Right ventricle myocardium superior (tissue), 1 donor: Measurements from ENCODE around the gene CRADD. TPM values are rescaled to one million over a fixed set of nuclear protein-coding genes. Genes with fewer than 3 reads are reported as not detected.

Source experiments
- ATAC-seq: fragments of 200-7000 bp; cut with Tn5 transposase; one replicate; pipeline ENCODE4 v1.9.1; 2020; ENCODE audit warnings: mild to moderate bottlenecking; ENCODE audit not compliant: poor library complexity
- DNase-seq: peaks from one replicate; pipeline ENCODE4 v3.0.0-alpha.2; 2020
- intact Hi-C: fragments of 100-400 bp; cut with DNase I; formaldehyde crosslinking; loops from one replicate; pipeline ENCODE4 v1.11.2; 2022
- total RNA-seq: library from RNA; stranded (reverse); fragmentation: NEBNext Ultra II Directional; extraction: Animal tissue kit (Norgen Biotek cat#: 25700); gene quantifications from one replicate; pipeline ENCODE4 v1.2.1, GENCODE V29; 2021
- donor health status: DM: no; HTN: yes; CAD: no; lungs with severe emphysema.

The CRADD gene
- total RNA-seq, 1 donor from 2014 or later = 35.8 TPM

GRCh38 chr12:93723568-93723930 is 46.4 kb downstream of the CRADD start:
- intact Hi-C loops = no loop called here
- DNase-seq = no peak
- ATAC-seq = no peak

- ATAC-seq = no peak
- intact Hi-C loops = no loop called here
- no peak for DNase-seq
Measured at GRCh38 chr12:93725531-93725930, 48.4 kb downstream of the CRADD start.

DNA sequence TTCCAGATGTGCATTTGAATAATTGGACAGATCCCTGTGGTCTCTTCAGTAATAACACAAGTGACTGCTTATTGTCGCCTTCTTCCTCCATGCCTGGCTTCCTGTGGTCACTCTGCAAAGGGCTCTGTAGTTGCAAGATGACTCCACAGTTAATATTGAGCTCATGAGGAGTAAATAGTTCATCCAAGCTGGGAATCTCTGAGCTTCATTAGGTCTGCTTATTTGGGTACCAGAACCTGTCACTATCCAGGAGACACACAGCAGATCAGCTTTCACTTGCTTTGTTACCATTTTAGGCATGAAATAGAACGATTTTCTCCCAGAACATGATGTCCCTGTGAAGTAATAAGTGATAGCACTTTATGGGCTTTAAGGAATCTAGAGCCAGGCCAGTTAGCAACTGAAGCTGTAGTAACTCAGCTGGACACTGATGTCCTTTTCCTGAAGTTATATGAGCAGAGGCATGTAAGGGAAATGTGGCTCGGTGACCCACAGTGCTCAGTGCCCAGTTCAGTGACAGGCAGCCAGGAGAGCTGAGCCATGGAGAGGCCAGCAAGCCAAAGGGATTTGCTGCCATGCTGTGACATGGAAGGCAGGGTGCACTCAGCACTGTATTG is 50.1 kb downstream of the CRADD start:
- intact Hi-C loops = no loop called here
- no peak for DNase-seq
- ATAC-seq = peak; percentile 78

- ATAC-seq = peak; percentile 19
- no peak for DNase-seq
- intact Hi-C loops = no loop called here
Measured at GRCh38 chr12:93727911-93728310, 50.7 kb downstream of the CRADD start.

DNA sequence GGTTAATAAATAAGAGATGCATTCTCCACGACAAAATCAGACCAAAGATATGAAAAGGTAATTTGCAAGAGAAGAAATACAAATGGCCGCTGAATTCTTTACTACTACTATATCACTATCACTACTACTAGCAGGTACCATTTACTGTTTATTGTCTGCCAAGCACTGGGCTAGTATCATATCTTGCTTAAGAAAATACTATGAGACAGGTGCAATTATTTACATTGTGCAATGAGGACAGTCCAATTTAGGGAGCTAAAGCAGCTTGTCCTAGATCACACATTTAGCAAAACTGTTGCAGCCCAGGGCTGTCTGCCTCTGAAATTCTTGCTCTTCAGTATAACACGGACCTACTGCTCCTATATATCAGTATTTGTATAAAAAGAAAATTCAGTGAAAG is 52.8 kb downstream of the CRADD start:
- DNase-seq (no peak), ATAC-seq (no peak)
- intact Hi-C loops = no loop called here

- intact Hi-C loops = no loop called here
- DNase-seq = peak; percentile 47
- peak; percentile 54 for ATAC-seq
Measured at GRCh38 chr12:93733358-93733757, 56.2 kb downstream of the CRADD start.

DNA sequence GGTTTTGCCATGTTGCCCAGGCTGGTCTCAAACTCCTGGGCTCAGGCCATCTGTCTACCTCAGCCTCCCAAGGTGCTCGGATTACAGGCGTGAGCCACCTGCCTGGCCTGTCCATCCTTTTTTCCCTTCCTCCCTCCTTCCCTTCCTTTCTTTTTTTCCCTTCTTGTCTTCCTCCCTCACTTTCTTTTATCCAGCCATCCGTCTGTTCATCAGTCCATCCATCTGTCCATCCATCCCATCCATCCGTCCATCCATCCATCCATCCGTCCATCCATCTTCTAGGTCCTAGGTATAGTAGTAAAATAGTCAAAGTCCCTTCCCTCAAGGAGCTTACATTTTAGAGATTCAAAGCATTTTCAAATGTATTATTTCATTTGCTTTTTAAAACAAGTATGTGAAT is 56.8 kb downstream of the CRADD start:
- ATAC-seq (no peak), DNase-seq (no peak)
- intact Hi-C loops = no loop called here

- DNase-seq = no peak
- intact Hi-C loops = no loop called here
- ATAC-seq = no peak
Measured at GRCh38 chr12:93734784-93735183, 57.6 kb downstream of the CRADD start.

- intact Hi-C loops = no loop called here
- ATAC-seq (no peak), DNase-seq (no peak)
Measured at GRCh38 chr12:93736640-93737178, 59.5 kb downstream of the CRADD start.

DNA sequence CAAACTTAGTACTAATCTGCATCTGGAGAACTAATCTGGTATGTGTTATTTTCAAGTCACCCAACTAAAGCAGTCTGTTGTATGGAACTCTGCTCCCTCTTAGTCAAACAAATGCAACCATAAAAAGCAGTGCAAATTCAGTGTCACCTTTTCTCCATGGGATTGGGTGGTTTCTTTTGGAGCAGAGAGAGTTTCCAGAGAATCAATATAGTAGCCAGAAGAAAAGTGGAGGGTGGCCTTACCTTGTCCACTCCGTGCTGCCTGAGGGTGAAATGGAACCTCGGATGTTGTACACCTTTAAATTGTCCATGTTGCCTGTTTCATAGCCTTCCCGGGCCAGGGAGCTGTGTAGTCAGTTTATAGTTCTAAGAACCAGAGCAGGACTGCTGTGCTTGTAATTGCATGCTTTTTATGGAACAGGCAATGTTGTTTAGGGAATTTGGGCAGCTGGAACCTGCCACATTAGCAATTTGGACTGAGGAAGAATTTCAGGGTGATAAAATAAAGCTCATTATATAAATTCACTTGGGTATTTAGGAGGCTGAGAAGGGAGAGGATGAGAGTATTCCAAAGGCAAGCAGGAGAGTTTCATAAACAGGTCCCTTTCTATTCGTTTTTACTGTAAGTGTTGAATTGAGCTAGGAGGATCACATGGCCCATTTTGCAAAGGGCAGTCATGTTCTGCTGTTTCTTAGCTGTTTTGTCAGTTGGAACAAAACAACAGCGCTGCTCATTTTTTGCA is 60.5 kb downstream of the CRADD start:
- intact Hi-C loops = no loop called here
- DNase-seq (no peak), ATAC-seq (peak; percentile 19)

DNA sequence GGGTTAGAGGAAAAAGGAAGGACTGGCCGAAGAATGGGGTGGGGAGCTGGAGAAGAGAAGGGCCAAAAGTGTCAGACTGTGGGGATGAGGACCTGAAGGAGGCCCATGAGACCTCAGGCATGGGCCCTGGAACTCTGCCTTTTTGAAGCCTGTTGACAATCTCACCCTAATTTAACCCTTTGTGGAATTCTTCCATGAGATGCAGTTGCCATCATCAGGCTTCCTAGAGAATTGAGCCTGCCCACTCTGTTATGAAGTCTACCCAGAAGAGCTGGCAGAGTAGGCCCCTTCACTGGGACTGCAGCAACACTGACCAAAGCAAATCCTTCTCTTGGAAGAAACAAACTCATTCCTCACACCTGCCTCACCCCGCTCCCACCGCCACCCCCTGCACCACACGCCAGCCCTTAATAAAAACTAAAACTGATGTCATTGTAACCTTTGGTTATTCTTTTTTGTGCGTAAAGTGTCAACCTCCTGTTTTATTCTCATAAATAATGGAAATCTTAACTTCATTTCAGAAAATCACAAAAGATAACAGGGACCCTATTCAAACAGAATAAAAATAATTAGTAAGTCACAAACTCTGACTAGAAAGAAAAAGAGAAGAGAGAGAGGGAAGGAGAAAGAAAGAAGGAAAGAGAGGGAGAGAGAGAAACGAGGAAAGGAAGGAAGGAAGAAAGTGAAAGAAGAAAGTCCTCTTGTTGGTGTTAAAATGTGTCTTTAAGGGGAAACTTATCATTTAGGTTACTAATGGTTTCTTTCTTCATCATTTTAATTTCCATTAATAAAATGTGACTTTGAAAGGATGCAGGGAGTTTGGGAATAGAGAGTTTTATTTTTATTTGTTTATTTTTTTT is 61.3 kb downstream of the CRADD start:
- ATAC-seq (peak; percentile 12), DNase-seq (no peak)
- intact Hi-C loops = no loop called here

GRCh38 chr12:93740751-93741150 is 63.6 kb downstream of the CRADD start:
- intact Hi-C loops = loop anchor here (5.0 to 10.0 kb wide), 2 partner anchors 63 to 74 kb away; partner anchors contain the start of gene CRADD
- ATAC-seq (no peak), DNase-seq (no peak)

DNA sequence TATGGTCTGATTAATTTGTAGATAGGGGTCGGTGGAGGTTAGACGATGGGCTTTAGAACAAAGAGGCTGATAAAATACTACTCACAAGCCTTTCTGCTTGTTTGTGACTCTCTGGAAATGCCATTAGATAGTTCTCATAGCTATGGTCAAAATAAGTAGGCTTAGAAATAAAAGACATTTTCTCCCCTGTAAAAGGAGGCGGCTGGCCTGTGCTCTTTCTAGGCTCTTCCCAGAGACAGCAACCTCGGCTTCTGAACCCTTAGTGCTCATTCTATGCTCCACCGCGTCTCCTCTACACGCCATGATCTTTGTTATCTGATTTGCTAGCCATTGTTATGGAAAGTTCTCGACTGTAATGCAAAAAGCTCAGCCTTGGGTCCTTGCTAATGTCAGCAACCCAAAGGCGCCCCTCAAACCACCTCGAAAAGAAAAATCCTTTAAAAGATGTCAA is 64.5 kb downstream of the CRADD start:
- intact Hi-C loops = loop anchor here (2.0 to 10.0 kb wide), 3 partner anchors 64 to 171 kb away; partner anchors contain the start of gene CRADD
- ATAC-seq (peak; percentile 28), DNase-seq (no peak)

DNA sequence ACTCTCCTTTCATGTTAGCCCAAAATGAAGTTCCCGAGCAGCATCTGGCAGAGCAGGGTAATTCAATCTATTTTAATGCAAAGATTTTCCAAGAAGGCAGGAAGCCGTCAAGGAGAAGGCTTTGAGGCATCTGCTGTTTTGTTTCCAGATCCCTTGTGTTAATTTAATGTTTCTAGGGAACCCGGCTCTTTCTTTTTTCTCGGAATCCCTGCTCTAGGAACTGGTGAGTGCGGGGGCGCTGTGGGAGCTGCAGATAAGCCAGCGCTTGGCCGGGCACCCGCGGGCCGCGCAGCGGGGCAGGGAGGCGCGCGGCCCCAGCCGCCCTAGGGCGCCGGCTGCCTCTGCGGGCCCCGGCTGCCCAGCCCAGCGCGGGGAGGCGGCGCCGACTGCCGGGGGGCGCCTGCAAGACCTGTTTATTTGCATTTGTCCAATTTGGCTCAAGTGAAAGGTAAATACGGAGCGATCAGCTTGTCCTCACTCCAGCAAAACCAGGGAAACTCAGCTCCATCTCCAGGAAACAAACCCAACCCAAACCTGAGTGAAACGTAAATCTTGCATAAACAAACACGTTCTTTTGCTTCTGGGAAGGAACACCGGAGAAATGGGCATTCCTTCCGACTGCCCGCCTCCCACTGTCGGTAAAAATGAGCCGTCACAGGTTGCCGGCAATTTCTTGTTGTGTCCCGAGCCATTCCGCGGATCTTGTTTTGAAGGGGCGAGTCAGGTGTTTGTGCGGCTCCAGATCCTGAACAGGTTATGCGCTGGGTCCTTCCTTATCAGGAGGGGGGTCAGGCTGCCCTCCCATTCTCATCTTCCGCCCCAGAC is 65.1 kb downstream of the CRADD start:
- DNase-seq = peak; percentile 87
- intact Hi-C loops = loop anchor here (2.0 to 10.0 kb wide), 3 partner anchors 65 to 172 kb away; partner anchors contain the start of gene CRADD
- ATAC-seq = peak; percentile 94

DNA sequence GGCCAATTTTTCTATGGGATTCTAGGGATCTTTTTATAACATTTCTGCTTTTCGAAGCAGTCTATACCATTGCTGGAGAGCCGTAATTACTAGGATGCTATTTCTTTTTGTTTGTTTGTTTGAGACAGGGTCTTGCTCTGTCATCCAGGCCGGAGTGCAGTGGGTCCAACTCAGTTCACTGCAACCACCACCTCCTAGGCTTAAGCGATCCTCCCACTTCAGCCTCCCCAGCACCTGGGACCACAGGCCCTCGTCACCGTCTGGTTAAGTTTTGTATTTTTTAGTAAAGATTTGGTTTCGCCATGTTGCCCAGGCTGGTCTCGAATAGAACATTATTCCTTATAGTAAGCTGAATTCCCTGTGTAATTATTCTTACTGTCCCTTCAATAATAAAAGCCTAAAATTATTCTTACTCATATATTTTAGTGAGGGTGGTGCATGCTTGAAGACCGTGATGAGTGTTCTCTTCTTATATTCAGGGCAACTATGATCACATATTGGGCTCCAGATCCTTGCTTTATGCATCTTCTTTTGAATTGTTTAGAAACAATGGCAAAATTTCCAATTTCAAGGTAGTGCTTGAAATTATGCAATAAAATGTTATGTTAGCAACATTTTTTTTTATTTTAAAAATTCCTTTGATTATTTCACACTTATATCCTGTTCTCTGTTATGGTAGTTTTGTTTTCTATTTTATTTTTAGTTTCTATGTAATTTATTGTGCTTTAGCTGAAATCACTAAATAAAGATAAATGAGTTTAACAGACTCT is 66.2 kb downstream of the CRADD start:
- intact Hi-C loops = loop anchor here (2.0 to 10.0 kb wide), 3 partner anchors 66 to 173 kb away; partner anchors contain the start of gene CRADD
- DNase-seq (no peak), ATAC-seq (no peak)

DNA sequence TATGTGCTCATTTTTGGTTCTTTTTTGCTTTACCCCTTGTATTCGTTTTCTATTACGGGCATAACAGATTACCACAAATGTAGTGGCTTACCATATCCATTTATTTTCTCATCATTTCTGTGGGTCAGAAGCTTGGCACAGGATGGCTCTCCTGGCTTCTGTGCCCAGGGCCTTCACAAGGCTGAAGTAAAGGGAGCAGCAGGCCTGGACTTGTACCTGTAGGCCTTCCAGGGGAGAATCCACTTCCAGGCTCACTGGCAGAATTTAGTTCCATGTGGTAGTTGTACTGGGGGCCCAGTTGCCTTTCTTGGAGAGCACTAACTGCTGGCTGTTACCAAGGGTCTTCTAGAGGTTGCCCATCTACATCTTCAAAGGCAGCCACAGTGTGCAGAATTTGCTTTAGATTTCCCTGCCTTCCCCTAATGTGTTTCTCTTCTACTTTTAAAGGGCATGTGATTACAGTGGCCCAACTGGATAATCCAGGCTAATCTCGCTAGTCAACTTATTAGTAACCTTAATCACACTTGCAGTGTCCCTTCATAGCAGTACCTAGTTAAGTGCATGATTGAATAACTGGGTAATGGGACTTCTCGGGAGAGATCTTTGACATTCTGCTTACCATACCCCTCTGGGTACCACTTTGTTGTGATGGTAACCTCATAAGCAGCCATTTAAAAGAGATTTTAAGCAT is 67.0 kb downstream of the CRADD start:
- intact Hi-C loops = loop anchor here (2.0 to 10.0 kb wide), 3 partner anchors 67 to 173 kb away; partner anchors contain the start of gene CRADD
- ATAC-seq = no peak
- DNase-seq = no peak

GRCh38 chr12:93745286-93745685 is 68.1 kb downstream of the CRADD start:
- ATAC-seq (no peak), DNase-seq (no peak)
- intact Hi-C loops = loop anchor here (10.0 kb wide), 1 partner anchor 70 kb away; no protein-coding TSS in a partner anchor
